HG02981 (cell line): ENCODE data around the gene TCHH.
A peak's percentile ranks its signal among the peaks of the same experiment; 100 is the strongest.
"Not testable (repeated sequence)": the region's sequence is repeated elsewhere in the genome, so short reads cannot be mapped to it uniquely, and the experiment has no call there.

ENCODE experiments used
- ATAC-seq: cut with Tn5 transposase; IDR thresholded peaks from one replicate; pipeline ENCODE4 v1.9.1; 2021; ENCODE audit warnings: mild to moderate bottlenecking, moderate library complexity; ENCODE audit not compliant: unreplicated experiment

TCHH gene, protein sequence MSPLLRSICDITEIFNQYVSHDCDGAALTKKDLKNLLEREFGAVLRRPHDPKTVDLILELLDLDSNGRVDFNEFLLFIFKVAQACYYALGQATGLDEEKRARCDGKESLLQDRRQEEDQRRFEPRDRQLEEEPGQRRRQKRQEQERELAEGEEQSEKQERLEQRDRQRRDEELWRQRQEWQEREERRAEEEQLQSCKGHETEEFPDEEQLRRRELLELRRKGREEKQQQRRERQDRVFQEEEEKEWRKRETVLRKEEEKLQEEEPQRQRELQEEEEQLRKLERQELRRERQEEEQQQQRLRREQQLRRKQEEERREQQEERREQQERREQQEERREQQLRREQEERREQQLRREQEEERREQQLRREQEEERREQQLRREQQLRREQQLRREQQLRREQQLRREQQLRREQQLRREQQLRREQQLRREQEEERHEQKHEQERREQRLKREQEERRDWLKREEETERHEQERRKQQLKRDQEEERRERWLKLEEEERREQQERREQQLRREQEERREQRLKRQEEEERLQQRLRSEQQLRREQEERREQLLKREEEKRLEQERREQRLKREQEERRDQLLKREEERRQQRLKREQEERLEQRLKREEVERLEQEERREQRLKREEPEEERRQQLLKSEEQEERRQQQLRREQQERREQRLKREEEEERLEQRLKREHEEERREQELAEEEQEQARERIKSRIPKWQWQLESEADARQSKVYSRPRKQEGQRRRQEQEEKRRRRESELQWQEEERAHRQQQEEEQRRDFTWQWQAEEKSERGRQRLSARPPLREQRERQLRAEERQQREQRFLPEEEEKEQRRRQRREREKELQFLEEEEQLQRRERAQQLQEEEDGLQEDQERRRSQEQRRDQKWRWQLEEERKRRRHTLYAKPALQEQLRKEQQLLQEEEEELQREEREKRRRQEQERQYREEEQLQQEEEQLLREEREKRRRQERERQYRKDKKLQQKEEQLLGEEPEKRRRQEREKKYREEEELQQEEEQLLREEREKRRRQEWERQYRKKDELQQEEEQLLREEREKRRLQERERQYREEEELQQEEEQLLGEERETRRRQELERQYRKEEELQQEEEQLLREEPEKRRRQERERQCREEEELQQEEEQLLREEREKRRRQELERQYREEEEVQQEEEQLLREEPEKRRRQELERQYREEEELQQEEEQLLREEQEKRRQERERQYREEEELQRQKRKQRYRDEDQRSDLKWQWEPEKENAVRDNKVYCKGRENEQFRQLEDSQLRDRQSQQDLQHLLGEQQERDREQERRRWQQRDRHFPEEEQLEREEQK (N-terminal part only)

DNA sequence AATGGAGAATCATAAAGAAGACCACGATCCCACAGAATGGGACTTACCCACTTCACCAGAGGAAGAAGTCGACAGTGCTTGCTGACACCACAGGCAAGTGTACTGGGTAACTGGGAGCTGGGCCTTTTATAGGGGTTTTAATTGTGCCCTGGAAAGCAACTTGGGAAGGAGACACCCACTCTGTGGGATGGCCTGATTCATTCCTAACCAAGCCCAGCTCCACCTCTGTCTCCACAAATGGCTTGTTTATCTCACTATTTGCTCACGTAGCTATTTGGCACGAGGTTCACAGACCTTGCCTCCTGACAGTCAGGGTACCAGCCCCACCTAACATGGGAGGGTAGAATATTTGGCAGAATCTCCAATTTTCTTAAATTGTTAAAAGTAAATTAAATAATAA is at the start of gene TCHH:
TCHH (minus strand) TSS at position 101 of the 400 bp plus-strand sequence. CDS start 1,364 bp downstream, outside the sequence.
- ATAC-seq = no peak

DNA sequence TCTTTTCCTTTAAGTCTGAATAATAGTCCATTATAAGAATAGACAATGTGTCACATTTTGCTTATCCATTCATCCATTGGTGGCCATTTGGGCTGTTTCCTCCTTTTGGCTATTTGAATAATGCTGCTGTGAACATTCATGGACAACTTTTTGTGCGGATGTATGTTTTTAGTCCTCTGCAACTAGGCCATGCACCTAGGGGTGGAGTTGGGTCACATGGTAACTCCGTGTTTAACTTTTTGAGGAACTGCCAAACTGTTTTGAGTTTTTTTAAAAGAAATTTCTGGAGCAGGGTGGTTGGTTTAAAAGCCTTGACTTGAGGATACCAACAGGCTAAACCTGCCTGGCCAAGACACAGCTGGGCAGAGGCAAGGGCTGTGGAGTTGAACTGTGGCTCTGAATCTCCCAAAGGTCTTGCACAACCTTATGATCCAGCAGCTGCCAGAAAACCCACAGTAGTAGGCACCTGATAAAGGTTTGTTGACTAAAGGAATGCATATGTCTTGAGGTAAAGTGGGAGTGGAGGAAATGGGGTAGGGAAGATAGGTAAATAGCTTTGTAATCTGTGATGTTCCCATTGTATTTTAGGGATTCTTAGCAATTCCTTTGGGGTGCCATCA is 49.4 kb upstream of the TCHH start:
- ATAC-seq = no peak

DNA sequence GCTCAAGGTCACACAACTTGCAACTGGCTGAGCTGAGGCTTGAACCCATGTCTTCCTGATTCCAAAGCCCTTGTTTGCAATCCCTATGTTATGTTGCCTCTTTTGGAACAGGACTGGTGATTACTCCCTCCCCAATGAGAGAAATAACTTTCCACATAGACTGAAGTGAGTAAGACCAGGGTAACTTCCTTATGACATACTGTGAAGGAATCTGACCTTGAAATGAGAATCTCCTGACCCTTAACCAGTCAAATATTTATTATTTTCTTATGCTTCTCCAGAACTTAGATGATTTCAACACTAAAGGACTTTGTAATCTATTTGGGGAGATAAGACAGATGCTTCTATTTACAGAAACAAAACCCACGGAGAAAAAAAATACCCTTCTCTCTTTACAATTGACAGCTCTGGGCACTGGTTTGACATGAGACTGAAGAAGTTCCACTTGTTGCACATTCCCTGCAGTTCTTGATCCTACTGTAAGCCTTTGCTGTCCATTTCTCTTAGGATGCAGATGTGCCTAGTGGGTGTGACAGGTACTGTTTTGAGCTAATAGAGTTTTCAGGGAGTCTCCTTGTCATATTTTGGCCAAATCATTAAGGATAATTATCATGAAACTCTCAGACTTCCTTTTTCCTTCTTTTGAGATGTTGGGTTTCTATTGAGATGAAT is 47.7 kb upstream of the TCHH start:
- no peak for ATAC-seq

DNA sequence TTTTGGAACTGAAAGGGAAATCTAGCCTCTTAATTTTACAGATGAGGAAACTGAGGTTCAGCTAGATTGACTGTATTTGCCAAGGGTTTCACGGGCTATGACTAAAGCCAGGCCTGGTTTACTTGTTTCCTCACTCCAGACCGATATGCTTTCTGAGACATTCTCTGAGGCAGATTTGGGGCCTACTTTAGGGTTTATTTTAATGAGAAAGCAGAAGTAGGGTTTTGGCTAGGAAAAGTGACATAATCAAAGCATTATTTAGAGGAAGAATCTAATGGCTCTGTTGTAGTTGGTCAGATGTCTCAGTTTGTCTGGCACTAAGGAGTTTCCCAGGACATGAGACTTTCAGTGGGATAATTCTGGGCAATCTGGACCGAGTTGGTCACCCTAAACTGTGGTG is 45.3 kb upstream of the TCHH start:
- ATAC-seq = no peak

DNA sequence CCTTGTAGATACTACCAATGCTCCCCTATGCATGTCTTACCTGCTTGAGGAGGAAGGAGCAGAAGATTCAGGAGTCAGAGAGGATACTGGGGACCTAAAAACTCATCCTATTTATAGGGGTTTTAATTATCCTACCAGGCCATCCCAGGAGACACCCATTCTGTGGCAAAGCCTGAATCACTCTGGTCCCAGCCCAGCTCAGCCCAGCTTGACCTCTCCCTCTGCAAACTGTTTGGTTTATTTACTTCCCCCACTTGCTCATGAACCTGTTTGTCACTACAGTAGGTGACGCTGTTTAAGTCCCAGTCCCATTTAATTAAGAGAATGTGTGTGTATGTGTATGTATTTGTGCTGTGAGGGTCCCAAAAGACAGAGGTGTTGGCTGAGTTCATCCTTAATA is 43.9 kb upstream of the TCHH start, which contains the start of gene RPTN:
RPTN (minus strand) TSS at position 85 of the 400 bp plus-strand sequence. CDS start 1,339 bp downstream, outside the sequence.
- ATAC-seq = no peak

DNA sequence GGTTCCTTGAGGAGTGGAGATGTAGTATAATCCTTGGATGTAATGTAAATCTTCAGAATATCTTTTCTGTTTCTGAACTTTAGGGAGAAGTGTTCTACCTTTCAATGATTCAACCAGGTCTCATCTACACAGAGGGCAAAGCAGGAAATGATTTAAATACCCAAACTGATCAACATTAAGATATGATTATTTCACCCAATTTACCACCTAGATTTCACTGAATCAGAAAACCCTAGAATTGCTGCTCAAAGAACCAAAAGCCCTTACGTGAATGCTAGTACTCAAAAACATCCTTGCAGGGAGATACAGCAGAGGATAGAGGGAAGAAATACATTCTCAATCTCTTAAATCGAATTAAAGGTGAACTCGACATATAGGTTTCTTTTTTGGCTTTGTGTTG is 38.8 kb upstream of the TCHH start:
- ATAC-seq = no peak

DNA sequence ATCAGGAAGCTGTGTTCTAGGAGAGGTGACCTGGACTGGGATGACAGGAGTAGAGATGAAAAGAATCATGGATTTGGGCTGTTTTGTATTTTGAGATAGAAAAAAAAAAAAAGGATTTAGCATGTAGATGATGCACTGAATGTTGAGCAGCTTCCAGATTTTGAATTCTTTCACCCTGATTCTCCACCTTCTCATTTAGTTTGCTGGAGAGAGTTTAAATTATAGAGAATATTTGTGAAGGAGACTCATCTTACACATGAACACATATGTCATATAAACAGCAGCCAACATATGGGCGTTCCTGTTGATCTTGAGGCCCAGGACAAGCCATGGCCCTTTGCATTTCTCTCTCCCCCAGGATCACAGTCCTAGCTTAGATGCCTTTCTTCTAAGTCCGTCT is 36.4 kb upstream of the TCHH start:
- ATAC-seq = no peak

DNA sequence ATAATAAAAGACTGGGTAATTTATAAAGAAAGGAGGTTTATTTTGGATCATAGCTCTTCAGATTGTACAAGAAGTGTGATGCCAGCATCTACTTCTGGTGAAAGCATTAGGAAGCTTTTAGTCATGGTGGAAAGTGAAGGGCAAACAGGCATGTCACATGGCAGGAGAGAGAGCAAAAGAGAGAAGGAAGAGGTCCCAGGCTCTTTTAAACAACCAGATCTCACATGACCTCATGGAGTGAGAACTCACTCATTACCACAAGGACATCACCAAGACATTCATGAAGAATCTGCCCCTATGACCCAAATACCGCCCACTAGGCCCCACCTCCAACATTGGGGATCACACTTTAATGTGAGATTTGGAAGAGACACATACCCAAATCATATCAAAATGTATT is 33.7 kb upstream of the TCHH start:
- no peak for ATAC-seq

DNA sequence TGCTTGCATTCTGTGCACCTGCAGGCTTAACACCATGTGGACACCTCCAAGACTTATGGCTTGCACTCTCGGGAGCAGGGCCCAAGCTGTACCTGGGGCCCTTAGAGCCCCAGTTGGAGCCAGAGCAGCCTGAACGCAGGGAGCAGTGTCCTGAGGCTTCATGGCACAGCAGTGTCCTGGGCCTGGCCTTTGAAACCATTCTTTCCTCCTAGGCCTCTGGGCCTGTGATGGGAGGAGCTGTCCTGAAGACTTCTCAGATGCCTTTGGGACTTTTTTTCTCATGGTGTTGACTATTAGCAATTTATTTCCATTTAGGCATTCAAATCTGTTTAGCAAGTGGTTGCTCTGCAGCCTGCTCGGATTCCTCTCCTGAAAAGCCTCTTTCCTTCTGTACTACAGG is 32.8 kb upstream of the TCHH start:
- ATAC-seq = no peak

DNA sequence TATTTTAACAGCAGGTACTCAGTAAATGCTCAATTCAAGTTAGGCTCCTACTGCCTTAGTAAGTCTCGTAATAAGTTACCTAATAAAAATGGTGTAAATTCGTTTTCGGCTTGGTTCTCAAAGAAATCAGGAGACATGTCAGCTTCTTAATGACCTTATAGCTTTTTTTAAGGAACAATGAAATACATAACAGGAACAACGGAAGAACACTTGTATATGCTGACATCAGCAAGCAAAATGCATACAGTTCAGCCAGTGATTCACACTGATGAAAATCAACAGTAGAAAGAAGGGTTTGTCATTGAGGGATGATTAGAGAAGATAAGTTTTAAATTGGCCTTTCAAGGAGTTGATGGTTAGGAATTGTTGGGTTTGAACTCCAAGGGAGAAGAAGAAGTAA is 30.5 kb upstream of the TCHH start:
- ATAC-seq = no peak

DNA sequence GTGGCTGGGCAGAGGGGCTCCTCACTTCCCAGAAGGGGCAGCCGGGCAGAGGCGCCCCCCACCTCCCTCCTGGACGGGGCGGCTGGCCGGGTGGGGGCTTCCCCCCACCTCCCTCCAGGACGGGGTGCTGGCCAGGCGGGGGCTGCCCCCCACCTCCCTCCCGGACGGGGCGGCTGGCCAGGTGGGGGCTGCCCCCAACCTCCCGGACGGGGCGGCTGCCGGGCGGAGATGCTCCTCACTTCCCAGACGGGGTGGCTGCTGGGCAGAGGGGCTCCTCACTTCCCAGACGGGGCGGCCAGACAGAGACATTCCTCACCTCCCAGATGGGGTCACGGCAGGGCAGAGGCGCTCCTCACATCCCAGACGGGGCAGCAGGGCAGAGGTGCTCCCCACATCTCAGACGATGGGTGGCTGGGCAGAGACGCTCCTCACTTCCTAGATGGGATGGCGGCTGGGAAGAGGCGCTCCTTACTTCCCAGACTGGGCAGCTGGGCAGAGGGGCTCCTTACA is 29.5 kb upstream of the TCHH start:
- ATAC-seq = not testable (repeated sequence)

DNA sequence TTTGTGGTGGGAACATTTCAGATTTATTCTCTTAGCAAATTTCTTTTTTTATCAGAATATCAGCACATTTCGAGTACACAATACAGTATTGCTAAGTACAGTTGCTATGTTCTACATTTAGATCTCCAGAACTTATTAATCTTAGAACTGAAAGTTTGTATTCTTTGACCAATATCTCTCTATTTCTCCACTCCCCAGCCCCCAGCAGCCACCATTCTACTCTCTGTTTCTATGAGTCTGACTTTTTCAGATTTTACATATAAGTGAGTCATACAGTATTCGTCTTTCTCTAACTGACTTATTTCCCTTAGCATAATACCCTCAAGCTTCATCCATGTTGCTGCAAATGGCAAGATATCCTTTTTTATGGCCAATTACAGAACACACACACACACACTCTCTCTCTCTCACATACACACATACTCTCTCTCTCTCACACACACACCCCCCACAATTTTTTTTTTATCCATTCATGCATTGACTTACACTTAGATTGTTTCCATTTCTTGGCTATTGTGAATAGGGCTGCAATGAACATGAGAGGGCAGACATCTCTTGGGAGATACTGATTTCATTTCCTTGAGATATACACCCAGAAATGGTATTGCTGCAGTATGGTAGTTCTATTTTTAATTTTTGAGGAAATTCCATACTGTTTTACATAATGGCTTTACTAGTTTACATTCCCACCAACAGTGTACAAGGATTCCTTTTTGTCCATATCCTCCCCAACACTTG is 28.1 kb upstream of the TCHH start:
- peak; percentile 48 for ATAC-seq

DNA sequence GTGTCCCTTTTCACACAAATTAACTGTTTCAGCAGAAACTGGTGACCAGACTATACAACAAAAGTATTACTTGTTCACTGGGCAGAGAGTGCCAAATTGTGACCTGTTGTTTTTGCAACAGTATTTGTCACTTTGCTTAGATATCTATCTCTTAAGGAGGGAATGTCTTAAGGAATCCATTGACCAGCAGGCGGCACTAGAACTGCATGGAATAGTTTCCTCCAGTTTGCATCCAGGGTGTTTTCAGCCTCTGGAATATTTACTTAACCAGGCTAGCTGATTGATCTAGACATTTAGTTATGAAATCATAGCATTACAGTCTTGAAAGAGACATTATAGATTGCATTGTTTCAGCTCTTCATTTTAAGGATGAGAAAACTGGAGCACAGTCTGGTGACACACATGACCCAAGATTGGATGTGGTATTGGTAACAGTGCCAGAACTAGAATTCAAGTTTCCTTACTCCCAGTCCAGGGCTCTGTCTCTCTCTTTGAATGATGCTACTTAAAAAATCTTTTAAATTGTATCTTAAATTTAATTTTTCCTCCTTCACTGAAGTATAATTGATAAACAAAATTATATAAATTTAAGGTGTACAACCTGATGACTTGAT is 26.8 kb upstream of the TCHH start:
- ATAC-seq = no peak

DNA sequence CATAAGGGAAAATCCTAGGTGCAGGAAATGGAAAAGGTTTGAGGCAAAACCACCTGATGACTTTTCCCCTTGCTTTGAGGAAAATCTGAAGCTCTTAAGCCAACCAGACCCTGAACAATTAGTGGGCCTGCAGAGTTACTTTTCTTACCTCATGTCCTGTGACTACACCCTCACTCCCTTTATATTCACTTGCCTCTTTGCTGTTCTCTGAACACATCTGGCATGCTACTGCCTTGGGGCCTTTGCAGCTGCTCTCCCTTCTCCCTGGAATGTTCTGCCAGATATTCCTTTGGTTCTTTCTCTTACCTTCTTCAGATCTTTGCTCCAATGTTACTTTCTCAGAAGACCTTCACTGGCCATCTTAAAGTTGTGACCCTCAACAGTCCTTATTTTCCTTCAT is 22.0 kb upstream of the TCHH start:
- ATAC-seq = no peak

DNA sequence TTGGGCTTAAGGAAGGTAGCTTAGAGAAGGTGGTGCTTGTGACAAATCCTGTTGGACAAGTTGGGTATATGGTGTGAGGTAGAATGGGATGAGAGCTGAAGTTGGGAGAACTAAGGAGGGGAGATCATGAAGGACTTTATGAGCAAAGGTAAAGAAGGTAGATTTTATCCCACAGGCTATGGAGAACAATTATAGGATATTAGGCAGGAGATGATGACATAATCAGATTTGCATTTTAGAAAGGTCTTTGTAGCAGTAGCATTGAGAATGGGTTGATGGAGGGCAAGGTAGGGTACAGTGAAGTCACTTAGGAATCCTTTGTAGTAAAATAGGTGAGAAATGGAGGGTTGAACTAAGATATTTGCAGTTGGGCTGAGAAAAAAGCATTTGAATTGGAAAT is 14.9 kb upstream of the TCHH start:
- ATAC-seq = no peak

DNA sequence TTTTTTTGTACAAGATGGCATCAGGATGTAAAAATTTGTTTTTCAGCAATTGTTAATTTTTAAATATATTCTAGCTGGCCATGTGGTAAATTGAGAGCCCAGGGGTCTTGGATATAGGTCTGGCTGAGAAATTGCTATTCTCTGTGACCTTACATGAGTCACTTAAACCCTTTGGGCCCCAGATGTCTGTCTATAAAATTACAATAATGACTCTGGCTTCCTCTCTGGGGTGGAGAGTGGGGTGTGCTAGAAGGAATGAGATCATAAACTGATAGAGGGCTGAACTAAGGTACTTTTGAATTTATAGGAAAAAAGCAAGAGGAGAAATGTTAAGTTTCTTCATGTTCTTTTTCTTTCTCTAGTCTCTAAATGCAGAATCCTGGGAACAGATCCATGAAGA is 12.4 kb upstream of the TCHH start:
- no peak for ATAC-seq

DNA sequence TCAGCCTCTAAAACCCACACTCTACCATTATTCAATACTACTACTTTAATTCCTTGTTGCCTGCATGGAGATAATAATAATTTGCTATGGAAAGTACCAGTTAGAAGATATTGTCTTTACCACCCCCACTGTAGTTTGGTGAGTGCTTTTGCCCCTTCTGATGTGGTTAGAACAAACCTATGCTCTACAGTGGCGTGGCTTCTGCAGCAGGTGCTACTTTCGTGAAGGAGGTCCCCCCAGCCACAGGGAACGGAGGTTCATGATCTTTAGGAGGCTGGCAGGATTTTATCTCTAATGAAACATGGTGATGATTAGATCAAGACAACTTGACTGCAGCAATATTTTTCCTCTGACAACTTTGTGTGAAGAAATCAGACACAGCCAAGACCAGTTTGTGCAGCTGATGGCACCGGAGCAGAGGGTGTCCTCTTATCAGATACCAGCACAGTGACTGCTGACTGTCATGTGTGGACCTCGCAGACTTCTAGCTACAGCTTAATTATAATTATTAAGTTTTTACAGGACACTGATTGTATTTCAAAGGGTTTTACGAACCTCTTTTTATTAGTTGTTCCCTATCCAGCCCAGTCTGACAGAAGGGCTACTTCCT is 10.7 kb upstream of the TCHH start:
- ATAC-seq = no peak

DNA sequence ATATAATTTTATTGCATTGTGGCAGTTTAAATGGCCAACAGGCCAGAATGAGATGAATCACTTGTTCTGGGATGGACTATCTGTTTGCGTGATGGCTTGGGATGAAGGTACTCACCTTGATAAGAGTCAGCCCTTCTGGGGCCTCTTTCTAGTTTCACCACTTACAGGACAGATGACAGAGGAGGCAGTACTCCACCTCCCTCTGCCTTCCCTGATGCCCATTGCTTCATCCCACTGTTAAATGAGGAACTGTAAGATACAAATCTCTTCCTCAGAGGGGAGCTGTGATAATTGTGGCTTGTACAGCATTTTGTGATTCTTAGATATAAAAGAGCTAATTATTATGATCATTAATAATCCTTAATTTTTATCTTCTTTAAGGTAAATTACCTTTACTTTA is 3.7 kb upstream of the TCHH start:
- no peak for ATAC-seq
